ENCODE data around the gene PELI2. TPM values are rescaled to one million over a fixed set of nuclear protein-coding genes. Genes with fewer than 3 reads are reported as not detected.

PELI2 gene
- total RNA-seq, 1 donor from 2014 or later: 40.6 TPM

DNA sequence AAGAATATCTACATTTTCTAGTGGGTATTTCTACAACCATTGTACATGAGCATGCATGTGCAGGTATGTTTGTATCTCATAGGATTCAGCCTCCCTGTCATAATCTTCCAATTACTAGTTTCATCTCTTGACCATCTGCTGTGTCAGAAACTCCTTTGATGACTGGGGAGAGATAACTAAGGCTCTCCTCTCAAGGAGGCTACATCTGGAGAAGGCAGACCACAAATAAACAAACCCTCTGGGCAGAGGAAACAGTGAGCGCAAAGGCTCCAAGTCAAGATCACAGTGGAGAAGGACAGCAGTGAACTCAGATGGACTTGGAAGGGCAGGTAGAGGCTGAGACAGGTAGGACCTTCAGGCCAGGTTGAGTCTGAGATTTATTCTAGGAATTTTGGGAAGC is 166.4 kb downstream of the PELI2 start:
- H3K4me3 Mint-ChIP-seq (ENCODE audit: unreplicated experiment): no peak overlapping the region
- H3K27ac Mint-ChIP-seq (ENCODE audit: unreplicated experiment): no peak overlapping the region
- H3K27me3 Mint-ChIP-seq (ENCODE audit: unreplicated experiment): peaks cover 2% of the 10 kb centered on the region
- no peaks in the 10 kb centered on the region for H3K9me3 Mint-ChIP-seq (ENCODE audit: unreplicated experiment)
- H3K4me1 Mint-ChIP-seq (ENCODE audit: unreplicated experiment): no peaks in the 10 kb centered on the region
- no peak for TF ChIP-seq CTCF (IDR thresholded peaks at IDR 0.05; ENCODE audit: unreplicated experiment)
- H3K36me3 Mint-ChIP-seq (ENCODE audit: low read depth, unreplicated experiment): peaks cover 1% of the 10 kb centered on the region
- DNase-seq (ENCODE audit: low spot score): no peak

DNA sequence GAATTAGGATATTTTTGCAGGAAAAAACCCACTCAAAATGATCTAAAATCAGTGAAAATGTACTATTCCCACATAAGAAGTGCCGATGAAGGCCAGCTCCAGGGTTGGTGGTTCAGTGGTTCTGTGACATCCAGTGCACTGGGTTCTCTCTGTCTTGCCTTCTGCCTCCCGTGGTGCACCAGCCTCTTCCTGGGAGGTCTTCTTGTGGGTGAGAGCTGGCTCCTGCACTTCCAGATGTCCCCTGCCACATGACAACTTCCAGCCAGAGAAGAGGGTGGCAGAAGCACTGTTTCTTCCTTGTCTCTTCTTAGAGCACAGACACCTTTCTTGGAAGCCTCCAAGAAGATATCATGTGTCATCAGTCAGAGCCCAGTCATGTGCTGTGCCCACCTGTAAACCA is 170.9 kb downstream of the PELI2 start:
- no peak overlapping the region for H3K4me3 Mint-ChIP-seq (ENCODE audit: unreplicated experiment)

DNA sequence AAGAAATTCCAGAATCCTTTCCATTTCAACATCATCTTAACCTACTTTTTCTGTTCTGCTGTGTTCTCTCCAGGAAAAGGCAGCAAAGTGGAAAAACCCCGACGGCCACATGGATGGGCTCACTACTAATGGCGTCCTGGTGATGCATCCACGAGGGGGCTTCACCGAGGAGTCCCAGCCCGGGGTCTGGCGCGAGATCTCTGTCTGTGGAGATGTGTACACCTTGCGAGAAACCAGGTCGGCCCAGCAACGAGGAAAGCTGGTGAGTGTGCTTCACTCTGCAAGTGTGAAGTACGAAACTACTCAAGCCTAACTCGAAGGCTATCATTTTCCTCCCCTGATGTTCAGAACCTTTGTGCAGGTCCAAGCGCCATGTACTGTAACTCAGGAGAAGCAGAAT is 172.0 kb downstream of the PELI2 start:
- H3K36me3 Mint-ChIP-seq (ENCODE audit: low read depth, unreplicated experiment): peaks cover 11% of the 10 kb centered on the region
- H3K27ac Mint-ChIP-seq (ENCODE audit: unreplicated experiment): no peak overlapping the region
- TF ChIP-seq CTCF (IDR thresholded peaks at IDR 0.05; ENCODE audit: unreplicated experiment): no peak
- no peaks in the 10 kb centered on the region for H3K9me3 Mint-ChIP-seq (ENCODE audit: unreplicated experiment)
- H3K4me1 Mint-ChIP-seq (ENCODE audit: unreplicated experiment): no peaks in the 10 kb centered on the region
- H3K4me3 Mint-ChIP-seq (ENCODE audit: unreplicated experiment): no peak overlapping the region
- peaks cover 1% of the 10 kb centered on the region for H3K27me3 Mint-ChIP-seq (ENCODE audit: unreplicated experiment)
- DNase-seq (ENCODE audit: low spot score): no peak

More for the DNA sequence above, 170.9 kb downstream of the PELI2 start:
- DNase-seq (ENCODE audit: low spot score): no peak
- no peaks in the 10 kb centered on the region for H3K9me3 Mint-ChIP-seq (ENCODE audit: unreplicated experiment)
- no peaks in the 10 kb centered on the region for H3K4me1 Mint-ChIP-seq (ENCODE audit: unreplicated experiment)
- no peak for TF ChIP-seq CTCF (IDR thresholded peaks at IDR 0.05; ENCODE audit: unreplicated experiment)
- peaks cover 8% of the 10 kb centered on the region for H3K36me3 Mint-ChIP-seq (ENCODE audit: low read depth, unreplicated experiment)
- H3K27ac Mint-ChIP-seq (ENCODE audit: unreplicated experiment): no peak overlapping the region
- peaks cover 1% of the 10 kb centered on the region for H3K27me3 Mint-ChIP-seq (ENCODE audit: unreplicated experiment)

DNA sequence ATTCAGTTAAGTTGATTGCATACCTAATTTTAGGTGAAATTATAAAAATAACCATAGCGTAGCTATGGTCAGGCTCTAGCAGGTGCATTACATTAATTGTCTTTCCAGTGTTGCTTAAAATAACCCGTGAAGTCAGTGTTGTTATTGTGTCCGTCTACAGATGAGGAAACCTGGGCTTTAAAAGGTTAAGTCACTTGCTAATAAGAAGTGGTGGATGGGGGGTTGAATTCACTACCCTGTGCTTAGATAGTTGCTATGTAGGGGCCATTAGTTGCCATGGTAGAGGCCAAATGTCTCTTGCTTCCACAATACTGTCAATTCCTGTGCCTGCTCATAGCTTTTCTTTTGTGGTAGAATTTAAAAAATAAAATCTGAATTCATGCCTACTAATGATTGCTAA is 174.8 kb downstream of the PELI2 start:
- DNase-seq (ENCODE audit: low spot score): no peak
- no peaks in the 10 kb centered on the region for H3K9me3 Mint-ChIP-seq (ENCODE audit: unreplicated experiment)
- no peak overlapping the region for H3K4me3 Mint-ChIP-seq (ENCODE audit: unreplicated experiment)
- H3K36me3 Mint-ChIP-seq (ENCODE audit: low read depth, unreplicated experiment): peaks cover 16% of the 10 kb centered on the region
- no peak overlapping the region for H3K27ac Mint-ChIP-seq (ENCODE audit: unreplicated experiment)
- H3K4me1 Mint-ChIP-seq (ENCODE audit: unreplicated experiment): no peaks in the 10 kb centered on the region
- TF ChIP-seq CTCF (IDR thresholded peaks at IDR 0.05; ENCODE audit: unreplicated experiment): no peak
- no peaks in the 10 kb centered on the region for H3K27me3 Mint-ChIP-seq (ENCODE audit: unreplicated experiment)

DNA sequence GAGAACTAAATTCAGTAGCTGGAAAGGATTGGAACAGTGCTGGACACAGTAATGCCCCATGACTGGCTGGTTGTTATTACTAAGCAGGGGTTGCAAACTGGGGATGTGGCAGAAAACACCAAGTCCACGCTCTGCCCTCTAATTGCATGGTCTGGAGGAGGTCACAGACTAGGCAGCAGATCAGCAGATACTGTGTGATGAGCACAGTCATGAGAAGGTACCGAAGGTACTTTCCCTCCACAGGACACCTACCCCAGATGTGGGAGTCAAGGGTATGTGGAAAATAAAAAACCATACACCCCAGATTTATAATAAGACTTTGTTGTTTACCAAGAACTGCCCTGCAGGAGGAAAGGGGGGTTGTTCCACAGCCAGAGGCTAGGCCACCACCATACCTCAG is 175.3 kb downstream of the PELI2 start:
- Mint-ChIP-seq H3K36me3 (ENCODE audit: low read depth, unreplicated experiment) (peaks cover 16% of the 10 kb centered on the region), H3K4me3 (ENCODE audit: unreplicated experiment) (no peak overlapping the region), H3K4me1 (ENCODE audit: unreplicated experiment) (no peaks in the 10 kb centered on the region)

More for the DNA sequence above, 175.3 kb downstream of the PELI2 start:
- H3K9me3 Mint-ChIP-seq (ENCODE audit: unreplicated experiment): no peaks in the 10 kb centered on the region
- no peak for TF ChIP-seq CTCF (IDR thresholded peaks at IDR 0.05; ENCODE audit: unreplicated experiment)
- H3K27ac Mint-ChIP-seq (ENCODE audit: unreplicated experiment): no peak overlapping the region
- H3K27me3 Mint-ChIP-seq (ENCODE audit: unreplicated experiment): no peaks in the 10 kb centered on the region
- DNase-seq (ENCODE audit: low spot score): no peak

Measured in endothelial cell (in vitro differentiated cells).